A549 treated with Hydrocortisone at 1 μM for 4 hours (cell line): ENCODE measurements around the gene CDK15. TPM values are rescaled to one million over a fixed set of nuclear protein-coding genes. Genes with fewer than 3 reads are reported as not detected.

Source experiments
- total RNA-seq: library from RNA; stranded (reverse); fragments of 200-300 nt; extraction: Qiagen RNA extraction; gene quantifications from 5 replicates; pipeline ENCODE4 v1.2.3, GENCODE V29; 2022

CDK15 gene
- not detected in 5 replicates for total RNA-seq

GRCh38 chr2:201806442-201807170 lies at the start of gene CDK15:
CDK15 (plus strand) TSS chr2:201806537; CDS start chr2:201806665, 128 bp downstream.

GRCh38 chr2:201780674-201781493 lies 25.5 kb upstream of the CDK15 start, which contains the start of gene ALS2:
ALS2 (minus strand) TSS chr2:201780933; CDS start chr2:201768885, 12,048 bp downstream.

Other genes starting within 250 kb of the CDK15 start
- 15.2 to 21.3 TPM (median 19.2 TPM) in 5 replicates for gene TMEM237, start 163.0 kb upstream of the CDK15 start, total RNA-seq
- gene MPP4, start 107.9 kb upstream of the CDK15 start, total RNA-seq = 0.03 to 0.15 TPM (median 0.07 TPM) in 5 replicates
- 9.0 to 15.0 TPM (median 10.7 TPM) in 5 replicates for gene ALS2, start 25.6 kb upstream of the CDK15 start, total RNA-seq
- gene FZD7, start 227.3 kb downstream of the CDK15 start, total RNA-seq = 5.6 to 6.5 TPM (median 6.2 TPM) in 5 replicates